Hepatocyte (in vitro differentiated cells): Measurements from ENCODE around the gene DDR2.

ENCODE experiments used
- EZH2 ChIP-seq: fragments of 200-600 bp; sonication (generic); IDR thresholded peaks from 2 replicates; pipeline ENCODE4 v1.6.1; 2016; ENCODE audit warnings: antibody characterized with exemption, mild to moderate bottlenecking, borderline replicate concordance
- EZH2phosphoT487 ChIP-seq: fragments of 200-600 bp; sonication (generic); IDR thresholded peaks from one replicate; pipeline ENCODE4 v1.6.1; 2018; ENCODE audit warnings: antibody characterized with exemption, mild to moderate bottlenecking, low read depth, moderate library complexity; ENCODE audit not compliant: unreplicated experiment, severe bottlenecking
- TF ChIP-seq, protein P1 (sequence below): fragments of 200-600 bp; sonication (generic); IDR thresholded peaks from 2 replicates; pipeline ENCODE4 v1.5.1; 2016; ENCODE audit warnings: antibody characterized with exemption, mild to moderate bottlenecking; ENCODE audit not compliant: poor library complexity

DNA sequence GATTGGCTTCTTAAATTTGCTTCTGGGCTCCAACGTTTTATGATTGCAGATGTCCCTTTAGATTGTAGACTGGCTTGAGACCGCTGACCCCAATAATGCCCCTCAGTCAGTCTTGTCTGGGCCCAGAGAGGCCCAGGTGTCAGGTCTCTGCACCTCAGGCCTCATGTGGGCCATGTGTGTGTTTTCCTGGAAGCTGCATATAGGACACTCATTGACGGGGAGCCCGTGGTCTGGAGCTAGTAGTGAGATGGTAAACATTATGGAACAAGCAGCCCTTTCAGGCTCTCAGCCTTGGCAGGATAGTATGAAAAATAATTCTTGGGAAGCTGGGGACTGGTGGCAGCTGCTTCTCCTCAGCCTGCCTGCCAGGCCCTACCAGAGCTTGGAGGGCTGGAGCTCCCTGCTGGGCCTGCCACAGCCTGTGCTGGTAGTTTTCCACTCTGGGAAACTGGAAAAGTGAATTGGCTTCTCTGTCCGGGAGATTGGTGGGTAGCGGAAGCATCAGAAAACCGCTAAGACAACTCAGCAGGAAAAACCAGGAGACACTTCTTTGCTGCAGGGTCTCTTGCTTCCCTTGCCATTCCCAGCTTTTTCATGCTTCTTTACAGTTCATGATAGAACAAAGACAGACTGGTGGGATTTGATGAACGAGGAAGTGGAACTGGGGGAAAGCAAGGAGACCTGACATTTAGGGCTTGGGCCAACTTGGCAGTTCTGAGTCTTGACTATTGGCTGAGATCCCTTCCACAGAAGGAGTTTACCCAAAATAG, 100.5 kb downstream of the DDR2 start:
- TF ChIP-seq EZH2phosphoT487 (no peak), EZH2 (no peak)
- TF ChIP-seq, protein P1, sequence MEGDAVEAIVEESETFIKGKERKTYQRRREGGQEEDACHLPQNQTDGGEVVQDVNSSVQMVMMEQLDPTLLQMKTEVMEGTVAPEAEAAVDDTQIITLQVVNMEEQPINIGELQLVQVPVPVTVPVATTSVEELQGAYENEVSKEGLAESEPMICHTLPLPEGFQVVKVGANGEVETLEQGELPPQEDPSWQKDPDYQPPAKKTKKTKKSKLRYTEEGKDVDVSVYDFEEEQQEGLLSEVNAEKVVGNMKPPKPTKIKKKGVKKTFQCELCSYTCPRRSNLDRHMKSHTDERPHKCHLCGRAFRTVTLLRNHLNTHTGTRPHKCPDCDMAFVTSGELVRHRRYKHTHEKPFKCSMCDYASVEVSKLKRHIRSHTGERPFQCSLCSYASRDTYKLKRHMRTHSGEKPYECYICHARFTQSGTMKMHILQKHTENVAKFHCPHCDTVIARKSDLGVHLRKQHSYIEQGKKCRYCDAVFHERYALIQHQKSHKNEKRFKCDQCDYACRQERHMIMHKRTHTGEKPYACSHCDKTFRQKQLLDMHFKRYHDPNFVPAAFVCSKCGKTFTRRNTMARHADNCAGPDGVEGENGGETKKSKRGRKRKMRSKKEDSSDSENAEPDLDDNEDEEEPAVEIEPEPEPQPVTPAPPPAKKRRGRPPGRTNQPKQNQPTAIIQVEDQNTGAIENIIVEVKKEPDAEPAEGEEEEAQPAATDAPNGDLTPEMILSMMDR = no peak
